HepG2 (cell line): ENCODE measurements around the gene RAB11FIP5. TPM values are rescaled to one million over a fixed set of nuclear protein-coding genes. Genes with fewer than 3 reads are reported as not detected.

Experiments
- ARID5B ChIP-seq: IDR thresholded peaks from 2 replicates; pipeline ENCODE4 v1.4.0; 2020; ENCODE audit warnings: mild to moderate bottlenecking, missing genetic modification reagents
- CBFB ChIP-seq: sonication (generic); formaldehyde crosslinking; IDR thresholded peaks from 2 replicates; pipeline ENCODE4 v1.4.0; 2020; ENCODE audit warnings: missing genetic modification reagents
- DNMT3B ChIP-seq: conservative IDR thresholded peaks from 2 replicates; pipeline ENCODE4 v1.6.1; 2016; ENCODE audit warnings: missing biosample characterization, control low read depth
- HHEX ChIP-seq: IDR thresholded peaks from 2 replicates; pipeline ENCODE4 v1.6.1; 2016; ENCODE audit warnings: control low read depth
- JARID2 ChIP-seq: sonication (generic); formaldehyde crosslinking; IDR thresholded peaks from 2 replicates; pipeline ENCODE4 v1.8.1; 2023; ENCODE audit warnings: missing genetic modification reagents, inconsistent platforms; ENCODE audit not compliant: insufficient replicate concordance
- MXD1 ChIP-seq: sonication (generic); formaldehyde crosslinking; IDR thresholded peaks from 2 replicates; pipeline ENCODE4 v1.4.0; 2020; ENCODE audit warnings: mild to moderate bottlenecking, missing genetic modification reagents
- POLR2AphosphoS5 ChIP-seq: IDR thresholded peaks from 2 replicates; pipeline ENCODE4 v1.6.1; 2012; ENCODE audit warnings: low read depth, low read length
- RBFOX2 ChIP-seq: fragments of 200-400 bp; formaldehyde crosslinking; IDR thresholded peaks from 2 replicates; pipeline ENCODE4 v1.6.1; 2017; ENCODE audit warnings: low read depth, mild to moderate bottlenecking, low read length
- REXO4 ChIP-seq: sonication (generic); formaldehyde crosslinking; IDR thresholded peaks from 2 replicates; pipeline ENCODE4 v1.8.0; 2022; ENCODE audit warnings: missing genetic modification reagents, mild to moderate bottlenecking, borderline replicate concordance
- SAP130 ChIP-seq: IDR thresholded peaks from 2 replicates; pipeline ENCODE4 v1.6.1; 2016; ENCODE audit warnings: low read depth
- SP5 ChIP-seq: IDR thresholded peaks from 2 replicates; pipeline ENCODE4 v1.6.1; 2016; ENCODE audit warnings: low read depth, borderline replicate concordance
- THRA ChIP-seq: sonication (generic); formaldehyde crosslinking; IDR thresholded peaks from 2 replicates; pipeline ENCODE4 v1.4.0; 2020; ENCODE audit warnings: missing genetic modification reagents, borderline replicate concordance
- ZNF567 ChIP-seq: sonication (generic); formaldehyde crosslinking; IDR thresholded peaks from 2 replicates; pipeline ENCODE4 v1.8.1; 2023; ENCODE audit warnings: mild to moderate bottlenecking, missing genetic modification reagents, borderline replicate concordance
- ZNF687 ChIP-seq: sonication (generic); formaldehyde crosslinking; IDR thresholded peaks from 2 replicates; pipeline ENCODE4 v1.5.1; 2020; ENCODE audit warnings: mild to moderate bottlenecking, missing genetic modification reagents, moderate library complexity
- ZNF710 ChIP-seq: sonication (generic); formaldehyde crosslinking; IDR thresholded peaks from 2 replicates; pipeline ENCODE4 v1.5.0; 2020; ENCODE audit warnings: mild to moderate bottlenecking, missing genetic modification reagents, borderline replicate concordance
- ZNF879 ChIP-seq: sonication (generic); formaldehyde crosslinking; IDR thresholded peaks from 2 replicates; pipeline ENCODE4 v1.8.1; 2023; ENCODE audit warnings: missing genetic modification reagents
- polyA plus RNA-seq, 8 experiments: library from polyadenylated mRNA; depleted of rRNA in 3 of 8; stranded (reverse) in 7 of 8; unstranded in 1 of 8; fragments of >200 nt; fragmentation: Illumina TruSeq in 4 of 8; extraction: Trizol in 4 of 8; gene quantifications; 2 replicates each; pipeline versions ENCODE4 v1.2.1 to v1.2.3, GENCODE V29; 2011 to 2016; ENCODE audit warnings: low read depth in 4 of 8, missing spikeins in 1 of 8, mixed read lengths in 1 of 8; ENCODE audit not compliant: insufficient read depth in 1 of 8
- total RNA-seq, 5 experiments: library from RNA; depleted of rRNA; stranded (reverse); fragments of >200 nt; fragmentation: Illumina TruSeq; extraction: Trizol; gene quantifications; 2 replicates each; pipeline ENCODE4 v1.2.3, GENCODE V29; 2016; ENCODE audit warnings: low read depth in 1 of 5

Gene RAB11FIP5
- total and polyA plus RNA-seq, 2 of the 13 experiments (the other 11 are each of a cell fraction or from before 2014, with no cell fraction given) = 9.4 to 22.9 TPM

GRCh38 chr2:73031725-73032701 lies 80.7 kb downstream of the RAB11FIP5 start (continued):
- peak; percentile 97 for TF ChIP-seq ARID5B (CRISPR knock-in tag)
- peak; percentile 67 for TF ChIP-seq POLR2AphosphoS5
- TF ChIP-seq MXD1 (CRISPR knock-in tag) = 0 out of 2 replicates have a peak, but pooled peaks have one; percentile 32
- no peak for TF ChIP-seq ZNF567
- TF ChIP-seq THRA (CRISPR knock-in tag) = peak; percentile 86; the same call in 1 of the 2 replicates
- TF ChIP-seq JARID2 = no peak
- peak; percentile 47; the same call in 1 of the 2 replicates for TF ChIP-seq HHEX (CRISPR knock-in tag)
- TF ChIP-seq SP5 (CRISPR knock-in tag) = peak; percentile 17; the same call in 1 of the 2 replicates
- TF ChIP-seq REXO4 (CRISPR knock-in tag) = no peak
- TF ChIP-seq ZNF710 (CRISPR knock-in tag) = peak; percentile 75; the same call in 1 of the 2 replicates
- peak; percentile 80 for TF ChIP-seq SAP130 (CRISPR knock-in tag)
- no peak for TF ChIP-seq ZNF879 (CRISPR knock-in tag)
- no peak for TF ChIP-seq DNMT3B (CRISPR knock-in tag)
- peak; percentile 81 for TF ChIP-seq ZNF687 (CRISPR knock-in tag)
- peak; percentile 63 for TF ChIP-seq RBFOX2
- no peak for TF ChIP-seq CBFB (CRISPR knock-in tag)
